HG03469 (cell line): ENCODE results near the gene FARP1.

Experiments
- ATAC-seq: cut with Tn5 transposase; IDR thresholded peaks from one replicate; pipeline ENCODE4 v1.9.1; 2021; ENCODE audit warnings: mild to moderate bottlenecking, moderate library complexity, moderate number of reproducible peaks; ENCODE audit not compliant: unreplicated experiment

FARP1 gene

GRCh38 chr13:98275681-98276171 is 132.8 kb downstream of the FARP1 start:
- ATAC-seq, result no peak

- ATAC-seq, result no peak
Observed at GRCh38 chr13:98276486-98276885, 133.6 kb downstream of the FARP1 start.

- ATAC-seq, result no peak
Observed at GRCh38 chr13:98278068-98278724, 135.3 kb downstream of the FARP1 start.

- no peak for ATAC-seq
Observed at GRCh38 chr13:98279473-98280175, 136.7 kb downstream of the FARP1 start.

- ATAC-seq, result no peak
Observed at GRCh38 chr13:98280176-98280510, 137.2 kb downstream of the FARP1 start.

- no peak for ATAC-seq
Observed at GRCh38 chr13:98284679-98285078, 141.8 kb downstream of the FARP1 start.

GRCh38 chr13:98285317-98285716 is 142.4 kb downstream of the FARP1 start:
- ATAC-seq, result no peak

GRCh38 chr13:98285852-98286594 is 143.1 kb downstream of the FARP1 start:
- ATAC-seq, result no peak

- ATAC-seq, result no peak
Observed at GRCh38 chr13:98286799-98287198, 143.9 kb downstream of the FARP1 start.

GRCh38 chr13:98288211-98288610 is 145.3 kb downstream of the FARP1 start:
- no peak for ATAC-seq

- no peak for ATAC-seq
Observed at GRCh38 chr13:98289339-98289945, 146.5 kb downstream of the FARP1 start.

GRCh38 chr13:98290261-98290660 is 147.4 kb downstream of the FARP1 start:
- no peak for ATAC-seq

- no peak for ATAC-seq
Observed at GRCh38 chr13:98291658-98292057, 148.8 kb downstream of the FARP1 start.

GRCh38 chr13:98293103-98293502 is 150.2 kb downstream of the FARP1 start:
- no peak for ATAC-seq

- ATAC-seq, result no peak
Observed at GRCh38 chr13:98293570-98294142, 150.8 kb downstream of the FARP1 start.

GRCh38 chr13:98295371-98295770 is 152.5 kb downstream of the FARP1 start:
- ATAC-seq, result no peak

- ATAC-seq, result no peak
Observed at GRCh38 chr13:98297051-98297450, 154.2 kb downstream of the FARP1 start.

- ATAC-seq, result no peak
Observed at GRCh38 chr13:98297745-98298144, 154.9 kb downstream of the FARP1 start.

GRCh38 chr13:98298599-98298998 is 155.7 kb downstream of the FARP1 start:
- ATAC-seq, result no peak

- no peak for ATAC-seq
Observed at GRCh38 chr13:98299235-98299965, 156.5 kb downstream of the FARP1 start.
